Testis (tissue), 3 donors: ENCODE data around the gene TGFBI. TPM values are rescaled to one million over a fixed set of nuclear protein-coding genes. Genes with fewer than 3 reads are reported as not detected.

Experiments
- DNase-seq: peaks from one replicate; pipeline ENCODE4 v3.0.0-alpha.2; 2019
- H3K27ac ChIP-seq, 2 donors: fragments of 200-600 bp; sonication (generic); one replicate each; pipeline ENCODE4 v1.5.1; 2019
- H3K27me3 ChIP-seq: fragments of 200-600 bp; sonication (generic); one replicate; pipeline ENCODE4 v1.5.1; 2019
- H3K36me3 ChIP-seq: fragments of 200-600 bp; sonication (generic); one replicate; pipeline ENCODE4 v1.5.1; 2017; ENCODE audit warnings: low read depth; ENCODE audit errors: missing control alignments
- H3K4me1 ChIP-seq: fragments of 200-600 bp; sonication (generic); one replicate; pipeline ENCODE4 v1.5.1; 2019
- H3K4me3 ChIP-seq, 2 donors: fragments of 200-600 bp; sonication (generic); one replicate each; pipeline ENCODE4 v1.5.1; 2017 to 2019
- H3K9me3 ChIP-seq: fragments of 200-600 bp; sonication (generic); one replicate; pipeline ENCODE4 v1.5.1; 2017
- POLR2A ChIP-seq: fragments of 450-650 bp; IDR thresholded peaks from one replicate; pipeline ENCODE4 v1.6.1; 2017; ENCODE audit warnings: antibody characterized with exemption, mild to moderate bottlenecking, moderate library complexity
- WGBS, 2 donors: methylation state at CpG; one replicate each; pipeline ENCODE4 v1.1.5; 2018; 5-methylcytosine and 5-hydroxymethylcytosine counted together
- intact Hi-C: fragments of 100-400 bp; cut with DNase I; formaldehyde crosslinking; loops from one replicate; pipeline ENCODE4 v1.15.1; 2023; ENCODE audit warnings: low total_unique reads
- polyA plus RNA-seq: library from polyadenylated mRNA; stranded (reverse); fragments of 350-450 nt; fragmentation: Illumina TruSeq; extraction: RNeasy Lipid Tissue Mini Kit (QIAGEN cat#74804); gene quantifications from one replicate; pipeline ENCODE4 v1.2.3, GENCODE V29; 2014; ENCODE audit warnings: low read depth, low replicate concordance; ENCODE audit not compliant: insufficient read depth
- small RNA-seq, 2 donors: library from RNA; depleted of rRNA; stranded (forward); fragments of <200 nt; gene quantifications; one replicate each; pipeline ENCODE3, GENCODE V24; 2016
- total RNA-seq, 2 donors: library from RNA; depleted of rRNA; stranded (reverse); fragments of >200 nt; gene quantifications; one replicate each; pipeline ENCODE4 v1.2.3, GENCODE V29; 2016
- TF ChIP-seq, protein P1 (sequence below), 3 experiments: fragments of 450-650 bp in 2 of 3; fragments of 200-600 bp in 1 of 3; sonication (generic) in 1 of 3; IDR thresholded peaks; one replicate each; pipeline ENCODE4 v1.5.1; 2016 to 2019; ENCODE audit warnings: antibody characterized with exemption in 3 of 3, mild to moderate bottlenecking in 2 of 3, moderate library complexity in 1 of 3

TGFBI gene
- total and polyA plus RNA-seq, 3 donors from 2014 or later, result 9.0 to 77.2 (median 15.4) TPM

DNA sequence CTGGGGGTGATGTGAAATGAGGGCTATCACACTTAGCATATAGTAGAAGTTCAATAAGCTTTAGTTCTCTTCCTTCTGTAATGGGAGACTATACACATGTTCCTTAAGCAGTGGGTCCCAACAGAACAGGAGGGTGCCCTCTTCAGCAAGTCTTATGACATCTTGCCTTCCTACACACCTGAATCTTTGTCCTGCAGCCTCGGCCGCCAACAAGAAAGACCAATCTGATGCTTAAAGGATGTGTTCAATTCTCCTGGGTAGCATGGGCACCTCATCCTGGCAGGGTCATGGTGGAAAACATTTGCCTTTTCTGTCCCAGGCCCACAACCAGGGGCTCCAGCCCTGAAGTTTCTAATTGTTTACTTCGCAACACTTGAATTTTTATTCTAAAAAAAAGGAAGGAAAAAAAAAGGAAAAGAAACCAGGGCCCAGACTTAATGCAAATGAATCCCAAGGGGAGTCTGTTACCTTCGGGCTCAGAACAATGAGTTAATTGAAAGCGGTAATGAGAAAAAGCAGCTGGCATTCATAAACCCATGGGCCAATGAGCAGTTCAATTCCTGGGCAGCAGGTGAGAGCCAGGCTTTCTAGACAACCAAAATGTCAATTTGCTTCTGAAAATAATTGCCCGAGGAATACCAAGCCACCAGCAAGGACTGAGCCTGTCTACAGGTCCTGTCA lies 77.7 kb downstream of the TGFBI start:
- intact Hi-C loops, result no loop called here
- DNase-seq, result no peak
- Histone ChIP-seq H3K4me1 (no peaks in the 10 kb centered on the region), H3K36me3 (no peaks in the 10 kb centered on the region), H3K27me3 (no peaks in the 10 kb centered on the region), H3K9me3 (no peaks in the 10 kb centered on the region), H3K4me3 (no peak overlapping the region), H3K27ac (no peak overlapping the region)
- WGBS, 2 donors, result 86 to 93% methylated on average over 6 of the region's 6 CpGs
- TF ChIP-seq, protein P1, sequence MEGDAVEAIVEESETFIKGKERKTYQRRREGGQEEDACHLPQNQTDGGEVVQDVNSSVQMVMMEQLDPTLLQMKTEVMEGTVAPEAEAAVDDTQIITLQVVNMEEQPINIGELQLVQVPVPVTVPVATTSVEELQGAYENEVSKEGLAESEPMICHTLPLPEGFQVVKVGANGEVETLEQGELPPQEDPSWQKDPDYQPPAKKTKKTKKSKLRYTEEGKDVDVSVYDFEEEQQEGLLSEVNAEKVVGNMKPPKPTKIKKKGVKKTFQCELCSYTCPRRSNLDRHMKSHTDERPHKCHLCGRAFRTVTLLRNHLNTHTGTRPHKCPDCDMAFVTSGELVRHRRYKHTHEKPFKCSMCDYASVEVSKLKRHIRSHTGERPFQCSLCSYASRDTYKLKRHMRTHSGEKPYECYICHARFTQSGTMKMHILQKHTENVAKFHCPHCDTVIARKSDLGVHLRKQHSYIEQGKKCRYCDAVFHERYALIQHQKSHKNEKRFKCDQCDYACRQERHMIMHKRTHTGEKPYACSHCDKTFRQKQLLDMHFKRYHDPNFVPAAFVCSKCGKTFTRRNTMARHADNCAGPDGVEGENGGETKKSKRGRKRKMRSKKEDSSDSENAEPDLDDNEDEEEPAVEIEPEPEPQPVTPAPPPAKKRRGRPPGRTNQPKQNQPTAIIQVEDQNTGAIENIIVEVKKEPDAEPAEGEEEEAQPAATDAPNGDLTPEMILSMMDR (IDR thresholded peaks at IDR 0.05), result no peak
- TF ChIP-seq POLR2A, result no peak

DNA sequence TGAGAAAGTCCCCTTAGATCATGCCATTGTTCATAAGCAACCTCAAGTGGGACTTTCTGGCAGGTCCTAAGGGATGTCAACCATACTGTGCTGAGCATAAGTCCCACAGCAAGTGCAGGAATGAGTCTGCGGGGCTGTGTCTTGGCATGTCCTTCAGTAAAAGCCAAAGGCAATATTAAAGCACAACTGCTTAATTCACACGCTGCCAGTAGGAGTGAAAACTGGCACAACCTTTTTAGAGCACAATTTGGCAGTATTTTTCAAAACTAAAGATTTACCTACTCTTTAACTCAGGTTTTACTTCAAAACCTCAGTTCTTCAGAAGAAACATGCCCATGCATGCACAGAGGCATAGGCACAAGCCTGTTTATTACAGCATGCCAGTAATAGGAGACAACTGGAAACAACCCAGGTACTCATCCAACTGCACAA lies 79.4 kb downstream of the TGFBI start:
- Histone ChIP-seq H3K27ac (no peak overlapping the region), H3K27me3 (no peaks in the 10 kb centered on the region), H3K4me1 (no peaks in the 10 kb centered on the region), H3K4me3 (no peak overlapping the region), H3K9me3 (no peaks in the 10 kb centered on the region), H3K36me3 (no peaks in the 10 kb centered on the region)
- TF ChIP-seq POLR2A, result no peak
- TF ChIP-seq, protein P1 (IDR thresholded peaks at IDR 0.05), result no peak
- 82 to 86% methylated on average over 2 of the region's 2 CpGs for WGBS, 2 donors
- intact Hi-C loops, result no loop called here
- DNase-seq, result no peak

DNA sequence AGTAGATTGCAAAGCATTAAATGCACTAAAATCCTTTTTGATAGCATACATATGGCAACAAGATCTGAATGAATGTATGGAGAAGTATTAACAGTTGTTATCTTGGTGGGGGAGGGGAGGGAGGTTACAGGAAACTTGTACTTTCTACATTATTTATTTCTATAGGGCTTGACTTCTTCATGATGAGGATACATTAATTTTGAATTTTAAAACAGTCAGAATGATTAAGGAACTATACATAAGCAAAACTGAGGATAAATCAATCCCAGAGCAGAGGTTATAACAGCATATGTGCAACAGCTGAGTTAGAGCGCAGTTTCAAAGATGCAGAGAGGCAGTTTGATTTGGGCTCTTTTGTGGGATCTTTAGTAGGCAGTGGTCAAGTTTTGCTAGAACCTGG lies 80.0 kb downstream of the TGFBI start:
- no peaks in the 10 kb centered on the region for H3K4me1 ChIP-seq
- DNase-seq, result no peak
- H3K9me3 ChIP-seq, result no peaks in the 10 kb centered on the region
- H3K4me3 ChIP-seq, result no peak overlapping the region
- intact Hi-C loops, result no loop called here
- H3K27me3 ChIP-seq, result no peaks in the 10 kb centered on the region
- H3K27ac ChIP-seq, result no peak overlapping the region
- no peaks in the 10 kb centered on the region for H3K36me3 ChIP-seq
- TF ChIP-seq, protein P1 (IDR thresholded peaks at IDR 0.05), result no peak
- no peak for TF ChIP-seq POLR2A
- 95 to 96% methylated on average over 1 of the region's 1 CpG for WGBS, 2 donors

DNA sequence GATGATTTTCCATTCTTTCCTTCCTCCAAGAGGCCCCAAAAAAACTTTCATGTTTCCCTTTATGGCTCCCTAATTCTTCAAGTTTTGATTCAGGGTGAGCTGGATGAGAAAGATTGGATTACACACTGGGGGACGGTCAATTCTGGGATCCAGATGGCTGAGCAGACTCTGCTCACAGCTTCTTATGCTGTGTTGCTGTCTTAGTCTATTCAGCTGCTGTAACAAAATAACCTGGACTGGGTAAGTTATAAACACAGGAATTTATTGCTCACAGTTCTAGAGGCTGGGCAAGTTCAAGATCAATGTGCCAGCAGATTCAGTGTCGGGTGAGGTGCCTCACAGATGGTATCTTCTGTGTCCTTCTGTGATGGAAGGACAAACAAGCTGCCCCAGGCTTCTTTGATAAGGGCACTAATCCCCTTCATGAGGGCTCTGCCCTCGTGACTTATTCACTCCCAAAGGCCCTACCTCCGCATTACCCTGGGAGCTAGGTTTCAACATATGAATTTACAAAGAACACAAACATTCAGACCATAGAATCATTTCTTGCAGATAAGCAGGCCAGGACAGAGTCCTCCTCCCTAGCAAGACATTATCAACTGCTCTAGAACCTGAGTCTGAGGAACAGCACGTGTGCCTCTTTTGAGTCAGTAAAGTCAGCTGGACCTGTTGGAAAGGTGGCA lies 80.8 kb downstream of the TGFBI start:
- intact Hi-C loops, result no loop called here
- TF ChIP-seq, protein P1 (IDR thresholded peaks at IDR 0.05), result no peak
- TF ChIP-seq POLR2A, result no peak
- no peaks in the 10 kb centered on the region for H3K4me1 ChIP-seq
- no peak overlapping the region for H3K27ac ChIP-seq
- DNase-seq, result no peak
- H3K4me3 ChIP-seq, result no peak overlapping the region
- no peaks in the 10 kb centered on the region for H3K9me3 ChIP-seq
- no peaks in the 10 kb centered on the region for H3K27me3 ChIP-seq
- 82 to 88% methylated on average over 5 of the region's 5 CpGs for WGBS, 2 donors
- H3K36me3 ChIP-seq, result no peaks in the 10 kb centered on the region

Small RNA genes lying within 50 kb of the gene (small RNA-seq; reads per million reads assigned to genes)
- 0 reads per million in 2 donors for gene VTRNA2-1

Other genes with a start within 250 kb of the TGFBI start
- gene SLC25A48, start 194.3 kb upstream of the TGFBI start, total RNA-seq, result 1 to 10 TPM in 1 of 2 donors, under 1 TPM in 1; 0.71 to 1.4 TPM
- 1.8 TPM for gene SLC25A48, start 194.3 kb upstream of the TGFBI start, polyA plus RNA-seq
- not detected for gene IL9, start 133.1 kb upstream of the TGFBI start, total RNA-seq
- gene IL9, start 133.1 kb upstream of the TGFBI start, polyA plus RNA-seq, result not detected
- gene LECT2, start 74.0 kb upstream of the TGFBI start, total RNA-seq, result 1 to 10 TPM in 1 of 2 donors, under 1 TPM in 1; 0.87 to 6.6 TPM
- 14.5 TPM for gene LECT2, start 74.0 kb upstream of the TGFBI start, polyA plus RNA-seq
- 10 to 100 TPM; 29.1 to 36.0 TPM for gene SMAD5, start 103.9 kb downstream of the TGFBI start, total RNA-seq
- gene SMAD5, start 103.9 kb downstream of the TGFBI start, polyA plus RNA-seq, result 25.4 TPM
- under 1 TPM in 1 of 2 donors, not detected in 1; 0.50 TPM for gene SMIM32, start 164.2 kb downstream of the TGFBI start, total RNA-seq
- gene SMIM32, start 164.2 kb downstream of the TGFBI start, polyA plus RNA-seq, result not detected